A204.1 (cell line): ENCODE measurements around the gene NEU1.

ENCODE experiments used
- FAIRE-seq: peaks from 2 replicates; lab custom pipeline; 2012; peaks lifted over from hg19 to GRCh38; lab: Jason Lieb, UNC

The NEU1 gene

DNA sequence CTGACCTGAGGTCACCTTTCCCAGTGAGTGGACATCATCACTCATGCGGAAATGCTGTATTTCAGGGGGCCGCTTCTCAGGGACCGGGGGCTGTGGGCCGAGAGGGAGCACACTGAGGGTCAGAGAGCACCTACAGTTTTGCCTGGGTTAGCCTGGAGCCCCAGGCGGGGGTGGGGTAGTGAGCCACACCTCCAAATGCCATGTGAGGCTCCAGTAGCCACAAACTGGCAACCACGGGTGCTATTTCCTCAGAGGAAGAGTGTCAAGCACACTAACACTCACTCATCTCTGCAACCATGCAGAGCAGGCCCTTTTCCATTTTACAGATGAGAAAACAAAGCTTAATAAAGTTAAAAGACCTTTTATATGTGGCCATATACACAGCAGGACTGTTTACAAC, 30.2 kb upstream of the NEU1 start:
- no peak for FAIRE-seq

DNA sequence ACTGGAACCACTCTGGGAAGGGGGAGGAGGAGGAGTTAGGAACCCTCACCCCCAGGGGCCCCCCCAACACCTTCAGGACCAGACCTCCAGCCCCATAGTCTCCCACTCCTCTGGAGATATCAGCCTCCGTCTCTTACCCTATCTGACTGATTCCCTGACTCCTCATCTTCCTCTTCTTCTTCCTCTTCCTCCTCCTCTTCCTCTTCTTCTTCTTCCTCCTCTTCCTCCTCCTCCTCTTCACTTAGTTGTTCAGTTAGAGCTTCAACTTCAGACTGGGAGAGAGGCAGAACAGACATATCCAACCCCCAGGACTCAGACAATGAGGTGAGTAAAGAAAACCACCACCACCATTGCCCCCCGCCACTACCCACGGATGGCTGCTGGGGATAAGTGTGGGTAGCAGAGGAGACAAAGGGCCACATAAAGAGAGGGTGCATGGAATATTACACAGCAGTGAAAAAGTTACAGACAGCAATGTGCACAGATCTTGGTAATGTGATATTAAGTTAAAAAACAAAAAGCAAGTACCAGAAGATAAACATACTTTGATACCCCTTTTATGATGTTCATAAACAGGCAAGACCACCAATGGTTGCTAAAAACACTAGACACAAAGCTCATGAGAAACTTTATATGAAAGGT, 26.8 kb upstream of the NEU1 start:
- no peak for FAIRE-seq

DNA sequence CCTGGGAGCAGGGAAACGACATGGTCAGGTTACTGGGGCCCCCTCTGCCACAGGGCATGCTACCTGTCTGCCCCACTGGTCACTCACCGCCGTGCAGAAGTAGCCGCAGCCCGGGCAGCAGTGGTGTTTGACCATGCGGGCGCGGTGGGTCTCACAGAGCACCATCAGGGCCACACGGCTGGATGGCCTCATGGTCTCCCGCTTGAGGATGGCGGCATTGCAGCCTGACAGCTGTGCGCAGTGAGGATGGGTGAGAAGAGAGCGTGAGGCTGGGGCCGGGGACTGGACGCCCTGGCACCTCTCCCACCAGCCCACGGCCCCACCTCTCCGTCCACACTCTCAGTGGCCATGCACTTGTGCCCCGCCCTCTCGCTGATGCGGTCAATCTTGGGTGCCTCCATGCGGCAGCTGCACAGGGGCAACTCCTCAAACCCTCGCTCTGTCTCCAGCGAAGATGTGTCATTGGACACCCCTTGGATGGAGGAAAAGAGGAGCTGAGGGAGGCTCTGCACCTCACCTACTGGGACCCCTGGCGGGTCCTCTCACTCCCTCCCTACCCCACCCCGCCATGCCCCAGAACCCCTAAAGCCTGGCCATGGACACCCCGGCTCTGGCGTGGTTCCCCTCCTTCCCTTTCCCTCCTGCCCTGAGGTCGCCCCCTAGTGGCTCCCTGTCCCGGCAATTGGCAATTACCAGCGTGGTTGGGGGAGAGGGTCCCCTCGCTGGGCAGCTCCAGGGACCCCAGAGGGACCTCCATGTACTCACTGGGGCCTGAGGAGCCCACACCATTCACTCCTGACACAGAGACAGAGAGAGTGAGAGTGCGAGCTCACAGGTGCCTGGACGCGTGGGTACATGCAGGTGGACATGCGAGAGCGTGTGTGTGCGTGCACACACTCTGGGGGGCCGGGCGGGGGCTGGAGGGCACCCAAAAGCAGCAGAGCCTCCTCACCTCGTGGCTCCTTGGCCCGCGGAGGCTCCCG, 25.9 kb upstream of the NEU1 start:
- FAIRE-seq = no peak

DNA sequence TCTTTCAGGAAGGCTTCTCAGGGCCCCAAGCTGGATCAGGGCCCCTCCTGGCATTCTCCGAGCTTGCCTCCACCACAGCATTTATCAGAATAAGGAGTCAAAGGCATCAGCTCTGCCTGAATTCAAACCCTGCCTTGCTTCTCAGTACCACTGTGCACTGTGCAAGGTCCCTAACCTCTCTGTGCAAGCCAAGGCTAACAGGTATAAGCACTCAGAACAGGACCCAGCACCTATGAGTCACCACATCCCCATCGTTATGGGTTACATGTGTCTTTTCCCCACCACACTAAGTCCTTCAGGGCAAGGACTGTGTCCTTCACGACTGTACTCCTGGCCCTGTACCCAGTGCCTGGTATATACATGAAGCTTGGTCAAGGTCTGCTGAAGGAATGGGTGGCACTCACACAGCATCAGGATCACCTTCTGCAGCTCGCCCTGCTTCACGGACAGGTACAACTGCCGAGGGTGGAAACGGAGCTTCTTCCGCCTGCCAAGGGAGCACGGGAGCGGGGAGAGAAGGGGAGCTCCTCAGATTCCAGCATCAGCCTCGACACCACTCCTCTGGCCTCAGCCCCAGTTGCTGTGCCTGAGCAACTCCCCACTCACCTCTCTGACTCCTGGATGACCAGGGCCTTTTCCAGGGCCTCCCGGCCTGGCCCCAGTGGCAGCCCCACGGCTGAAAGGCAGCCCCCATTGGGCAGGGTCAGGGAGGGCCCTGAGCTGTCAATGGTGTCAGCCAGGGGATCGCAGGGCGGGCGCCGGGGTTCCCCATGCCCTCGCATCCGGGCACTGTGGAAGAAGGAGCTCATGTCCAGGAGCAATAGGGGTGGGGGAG, 24.8 kb upstream of the NEU1 start:
- no peak for FAIRE-seq

DNA sequence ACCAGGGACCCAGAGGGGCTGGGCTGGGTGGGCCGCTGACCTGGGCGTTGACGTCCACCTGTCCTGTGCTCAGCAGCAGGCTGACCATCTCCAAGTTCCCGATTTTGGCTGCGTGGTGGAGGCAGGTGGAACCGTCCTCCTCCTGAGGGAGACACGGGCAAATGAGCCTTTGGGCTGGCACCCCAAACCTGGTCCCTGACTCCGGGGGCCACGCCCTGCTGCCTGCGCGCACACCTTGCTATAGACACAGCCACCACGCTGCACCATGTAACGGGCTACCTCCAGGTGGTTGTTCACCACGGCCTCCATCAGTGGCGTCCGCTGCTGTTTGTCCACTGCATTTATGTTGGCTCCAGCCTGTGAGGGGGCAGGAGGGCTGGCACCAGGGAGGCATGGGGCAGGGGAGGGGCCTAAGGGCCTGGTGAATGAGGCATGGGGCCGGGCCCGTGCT, 23.9 kb upstream of the NEU1 start:
- FAIRE-seq = no peak

DNA sequence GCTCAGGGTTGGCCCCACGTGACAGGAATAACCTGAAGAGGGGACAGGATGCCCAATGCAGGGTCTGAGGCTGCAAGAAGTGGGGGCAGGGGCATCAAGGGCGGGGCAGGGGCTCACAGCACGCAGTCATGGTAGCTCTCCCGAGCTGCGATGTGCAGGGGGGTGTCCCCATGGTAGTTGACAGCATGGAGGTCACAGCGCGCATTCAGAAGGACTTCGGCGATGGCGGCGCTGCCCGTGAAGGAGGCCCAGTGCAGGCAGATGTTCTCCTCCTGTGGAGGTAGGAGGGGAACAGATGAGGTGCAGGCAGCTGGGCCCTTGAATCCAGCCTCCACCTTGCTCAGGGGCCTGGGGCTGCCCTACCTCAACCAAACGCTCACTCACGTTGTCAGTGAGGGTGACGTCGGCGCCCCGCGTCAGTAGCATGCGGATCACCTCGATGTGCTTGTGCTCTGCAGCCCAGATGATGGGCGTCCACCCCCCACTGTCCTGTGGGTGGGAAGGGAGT, 22.0 kb upstream of the NEU1 start:
- no peak for FAIRE-seq

DNA sequence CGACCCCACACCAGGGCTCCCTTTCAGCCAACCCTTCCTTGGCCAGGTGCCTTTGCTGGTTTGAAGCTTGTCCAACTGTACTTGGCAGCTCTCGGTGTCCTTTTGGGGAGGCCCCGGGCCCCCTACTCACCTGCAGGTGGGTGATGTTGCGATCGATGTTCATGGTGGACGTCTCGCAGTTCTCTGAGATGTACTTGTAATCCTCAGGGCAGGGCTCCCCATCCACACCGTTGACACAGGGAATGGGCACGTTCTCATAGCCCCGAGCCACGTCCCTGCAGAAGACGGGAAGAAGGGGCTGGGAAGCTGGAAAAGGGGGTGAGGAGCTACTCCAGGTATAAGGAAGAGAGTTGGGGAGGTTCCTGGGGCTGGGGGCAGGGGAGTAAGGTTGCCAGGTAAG, 21.1 kb upstream of the NEU1 start:
- no peak for FAIRE-seq

DNA sequence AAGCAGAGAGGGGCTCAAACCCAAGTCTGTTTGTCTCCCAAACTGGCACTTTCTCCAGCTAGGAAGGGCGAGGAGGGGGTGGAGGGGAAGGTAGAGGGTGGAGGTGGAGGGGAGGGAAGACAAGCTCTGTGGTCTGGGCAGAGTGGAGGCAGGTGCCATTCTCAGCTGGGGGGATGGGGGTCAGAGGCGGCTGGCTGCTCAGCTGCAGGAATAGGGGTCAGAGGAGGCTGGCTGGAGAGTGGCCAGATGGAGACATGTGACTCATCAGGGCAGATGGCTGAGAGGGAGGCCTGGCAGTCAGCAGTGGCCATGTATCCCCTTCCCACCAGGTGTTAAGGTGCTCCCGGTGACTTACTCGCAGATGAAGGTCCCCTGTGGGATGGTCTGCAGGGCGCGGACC, 19.7 kb upstream of the NEU1 start:
- FAIRE-seq = no peak

DNA sequence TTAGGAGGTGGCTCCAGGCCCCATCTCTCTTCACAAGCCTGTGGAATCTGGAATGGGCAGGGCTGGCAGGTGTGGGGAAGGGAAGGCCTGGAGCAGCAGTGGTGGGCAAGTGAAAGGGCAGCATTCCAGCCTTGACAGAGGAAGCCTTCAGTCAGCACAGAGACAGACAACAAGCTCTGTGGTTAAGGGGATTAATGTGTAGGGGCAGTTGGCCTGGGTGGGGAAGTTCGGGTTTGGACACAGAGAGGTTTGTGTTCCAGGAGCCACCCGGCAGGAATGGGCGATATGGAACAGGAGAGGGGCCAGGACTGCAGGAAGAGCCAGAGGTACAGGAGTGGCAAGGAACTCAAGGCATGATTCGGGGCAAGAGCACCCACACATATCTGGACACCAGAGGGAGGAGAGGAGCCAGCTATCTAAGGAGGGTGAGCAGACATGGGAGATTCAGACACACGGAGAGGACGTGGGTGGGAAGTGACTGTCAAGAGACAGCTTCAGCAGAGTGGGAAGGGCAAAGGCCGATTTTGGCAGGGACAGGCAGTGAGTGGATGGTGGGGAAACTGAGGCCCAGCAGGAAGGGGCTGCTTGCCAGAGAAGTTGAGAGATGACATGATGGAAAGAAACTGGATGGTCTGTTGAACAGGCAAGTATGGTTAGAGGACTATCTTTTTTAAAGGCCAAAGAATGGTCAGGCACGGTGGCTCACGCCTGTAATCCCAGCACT, 18.7 kb upstream of the NEU1 start:
- FAIRE-seq = no peak

DNA sequence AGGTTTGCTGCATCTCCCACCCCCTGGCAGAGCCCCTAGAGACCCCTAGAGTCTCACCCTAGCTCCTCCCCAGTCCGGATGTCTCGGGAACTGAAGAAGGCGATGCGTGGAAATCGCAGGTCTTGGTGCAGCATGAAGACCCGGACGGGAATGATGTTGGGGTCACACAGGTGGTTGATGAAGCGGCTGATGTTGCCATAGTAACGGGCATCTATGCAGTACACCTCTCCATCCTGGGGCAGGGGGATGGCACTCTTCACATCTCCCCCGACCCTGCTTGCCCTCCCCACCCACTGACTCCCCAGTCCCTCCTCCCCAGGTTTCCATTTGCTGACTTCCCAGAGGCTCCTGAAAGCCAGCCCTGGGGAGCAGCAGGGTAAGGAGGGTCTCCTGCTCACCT, 18.0 kb upstream of the NEU1 start:
- no peak for FAIRE-seq

DNA sequence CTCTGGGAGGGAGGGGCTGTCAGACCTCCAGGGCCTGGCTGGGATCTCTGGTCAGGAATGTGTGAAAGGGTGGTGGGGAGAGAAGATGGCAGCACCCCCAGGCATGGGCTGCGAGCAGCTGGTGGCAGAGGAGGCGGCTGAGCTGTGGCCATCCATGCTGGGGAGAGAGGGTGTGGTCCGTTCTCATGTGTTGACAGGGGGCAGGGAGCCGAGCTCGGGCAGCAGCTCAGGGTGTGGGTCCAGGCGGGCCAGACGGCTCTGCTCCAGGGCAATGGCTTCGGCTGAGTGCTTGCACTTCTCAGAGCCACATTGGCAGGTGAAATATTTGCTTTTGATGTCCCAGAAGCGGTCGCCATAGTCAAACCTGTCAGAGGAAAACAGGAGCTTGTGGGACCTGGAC, 17.3 kb upstream of the NEU1 start:
- FAIRE-seq = no peak

DNA sequence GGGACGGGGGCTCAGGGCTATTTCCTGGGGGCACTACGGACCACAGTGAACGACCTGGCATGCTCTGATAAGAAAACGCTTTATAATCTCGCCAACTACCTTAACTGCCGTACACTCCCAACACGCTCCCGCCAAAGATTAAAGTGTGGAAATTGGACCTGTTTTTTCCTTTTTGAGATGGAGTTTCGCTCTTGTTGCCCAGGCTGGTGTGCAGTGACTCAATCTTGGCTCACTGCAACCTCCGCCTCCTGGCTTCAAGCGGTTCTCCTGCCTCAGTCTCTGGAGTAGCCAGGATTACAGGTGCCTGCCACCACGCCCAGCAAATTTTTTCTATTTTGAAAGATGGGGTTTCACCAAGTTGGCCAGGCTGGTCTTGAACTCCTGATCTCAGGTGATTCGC, 16.5 kb upstream of the NEU1 start:
- no peak for FAIRE-seq

DNA sequence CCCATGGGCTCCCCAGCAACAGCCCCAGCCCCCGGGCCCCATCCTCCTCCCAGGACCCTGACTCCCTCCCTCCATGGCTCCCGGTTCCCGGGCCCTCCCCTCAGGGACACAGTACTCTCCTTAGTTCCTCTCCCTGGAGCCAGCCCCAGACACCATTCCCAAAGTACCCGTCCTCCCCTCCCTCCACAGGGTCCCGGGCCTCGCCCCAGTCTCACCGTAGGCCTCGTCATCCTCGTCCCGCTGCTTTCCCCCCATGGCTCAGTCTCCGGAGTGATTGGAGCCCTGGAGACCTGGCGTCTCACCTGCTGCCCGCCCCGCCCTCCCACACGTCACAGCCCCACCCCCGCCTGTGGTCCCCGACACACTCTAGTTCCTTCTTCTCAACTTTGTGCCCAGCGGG, 16.1 kb upstream of the NEU1 start, which contains the start of gene SLC44A4:
Gene SLC44A4, minus strand, starts transcription at position 272 of the 400 bp plus-strand sequence. Its CDS starts 17 bp downstream, at position 255.
- no peak for FAIRE-seq

DNA sequence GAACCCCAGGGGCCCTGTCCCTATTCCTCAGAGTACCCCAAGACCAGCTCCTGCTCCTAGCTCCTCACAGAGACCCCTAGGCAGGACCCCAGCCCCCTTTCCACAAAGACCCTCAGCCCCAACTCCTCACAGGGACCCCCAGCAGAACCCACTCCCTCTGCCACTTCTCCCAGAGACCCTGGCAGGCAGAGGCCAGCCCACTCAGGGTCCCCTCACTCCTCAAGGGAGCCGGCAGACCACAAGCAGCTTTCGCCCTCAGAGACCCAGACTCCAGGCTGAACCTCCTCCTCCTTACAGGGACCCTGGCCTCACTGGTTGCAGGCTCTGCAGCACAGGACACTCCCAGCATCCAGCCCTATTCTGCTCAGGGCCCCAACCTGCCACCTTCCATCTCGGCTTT, 15.6 kb upstream of the NEU1 start:
- no peak for FAIRE-seq

DNA sequence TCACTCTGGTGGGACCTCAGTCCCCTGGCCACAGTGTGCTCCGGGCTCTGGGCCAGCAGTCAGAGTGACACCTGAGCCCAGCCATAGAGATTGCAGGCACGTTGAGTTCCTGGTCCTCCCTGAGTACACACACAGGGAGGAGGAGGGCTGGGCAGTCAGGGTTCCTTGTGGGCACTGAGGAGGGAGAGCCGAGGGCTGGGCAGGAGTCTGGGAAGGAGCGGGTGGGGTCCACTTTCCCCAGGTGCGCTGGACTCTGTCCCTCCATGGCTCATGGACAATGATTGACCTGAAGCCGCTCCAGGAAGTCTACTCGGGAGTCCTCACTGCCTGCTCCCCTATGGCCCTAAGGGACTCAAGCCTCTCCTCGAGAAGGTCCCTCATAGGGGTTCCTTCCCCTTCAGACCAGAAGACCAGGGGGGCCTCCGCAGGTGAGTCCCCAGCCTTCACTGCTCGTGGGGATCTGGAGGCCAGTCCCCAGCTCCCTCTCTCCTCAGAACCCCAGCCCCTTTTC, 15.1 kb upstream of the NEU1 start:
- no peak for FAIRE-seq

DNA sequence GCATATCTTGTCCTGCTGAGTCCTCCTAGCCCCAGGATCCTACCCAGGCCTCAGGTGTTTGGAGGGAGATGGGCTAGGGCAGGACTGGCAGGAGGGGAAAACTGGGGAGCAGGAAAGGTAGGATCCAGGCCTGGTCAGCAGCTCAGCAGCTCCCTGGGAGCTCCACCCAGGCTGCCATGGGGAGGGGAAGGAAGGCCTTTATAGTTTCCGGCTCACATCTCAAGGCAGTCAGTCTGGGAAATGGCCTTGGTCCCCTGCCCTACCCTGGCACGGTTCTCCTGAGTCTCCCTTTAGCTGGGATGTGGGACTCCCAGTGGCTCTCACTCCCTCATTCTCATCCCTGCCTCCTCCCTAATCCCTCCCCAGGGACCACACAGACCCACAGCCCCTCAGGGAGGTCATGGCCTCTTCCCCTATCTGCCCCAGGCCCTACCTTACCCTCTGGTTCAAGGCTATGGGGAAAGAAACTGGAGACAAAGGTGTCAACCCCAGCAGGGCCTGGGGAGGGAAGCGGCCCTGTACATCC, 14.6 kb upstream of the NEU1 start:
- FAIRE-seq = no peak

DNA sequence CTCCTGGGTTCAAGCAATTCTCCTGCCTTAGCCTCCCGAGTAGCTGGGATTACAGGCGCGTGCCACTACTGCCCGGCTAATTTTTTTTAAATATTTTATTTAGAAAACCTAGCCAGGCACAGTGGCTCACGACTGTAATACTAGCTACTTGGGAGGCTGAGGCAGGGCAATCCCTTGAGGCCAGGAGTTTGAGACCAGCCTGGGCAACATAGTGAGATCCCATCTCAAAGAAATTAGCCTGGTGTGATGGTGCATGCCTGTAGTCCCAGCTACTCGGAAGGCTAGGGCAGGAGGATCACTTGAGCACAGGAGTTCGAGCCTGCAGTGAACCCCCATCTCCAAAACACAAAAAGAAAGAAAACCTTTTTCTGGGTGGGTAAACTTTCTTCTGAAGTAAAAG, 13.7 kb upstream of the NEU1 start:
- FAIRE-seq = no peak

DNA sequence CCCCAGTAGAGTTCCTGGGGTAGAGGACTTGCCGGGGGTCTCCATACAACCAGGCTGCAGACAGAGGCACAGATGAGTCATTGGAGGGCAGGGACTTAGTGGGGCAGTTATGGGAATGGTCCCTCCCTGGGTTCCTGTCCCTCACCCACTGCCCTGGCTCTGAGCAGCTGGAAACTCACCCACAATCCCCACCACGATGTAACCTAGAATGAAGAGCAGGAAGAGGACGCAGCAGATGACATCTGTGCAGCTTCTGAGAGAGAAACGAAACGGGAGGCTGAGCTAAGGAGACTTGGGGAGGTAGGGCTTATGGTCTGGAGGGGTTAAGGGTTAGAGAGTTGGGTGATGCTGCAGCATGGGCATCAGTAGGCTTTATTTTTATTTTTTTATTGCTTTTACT, 13.3 kb upstream of the NEU1 start:
- no peak for FAIRE-seq

DNA sequence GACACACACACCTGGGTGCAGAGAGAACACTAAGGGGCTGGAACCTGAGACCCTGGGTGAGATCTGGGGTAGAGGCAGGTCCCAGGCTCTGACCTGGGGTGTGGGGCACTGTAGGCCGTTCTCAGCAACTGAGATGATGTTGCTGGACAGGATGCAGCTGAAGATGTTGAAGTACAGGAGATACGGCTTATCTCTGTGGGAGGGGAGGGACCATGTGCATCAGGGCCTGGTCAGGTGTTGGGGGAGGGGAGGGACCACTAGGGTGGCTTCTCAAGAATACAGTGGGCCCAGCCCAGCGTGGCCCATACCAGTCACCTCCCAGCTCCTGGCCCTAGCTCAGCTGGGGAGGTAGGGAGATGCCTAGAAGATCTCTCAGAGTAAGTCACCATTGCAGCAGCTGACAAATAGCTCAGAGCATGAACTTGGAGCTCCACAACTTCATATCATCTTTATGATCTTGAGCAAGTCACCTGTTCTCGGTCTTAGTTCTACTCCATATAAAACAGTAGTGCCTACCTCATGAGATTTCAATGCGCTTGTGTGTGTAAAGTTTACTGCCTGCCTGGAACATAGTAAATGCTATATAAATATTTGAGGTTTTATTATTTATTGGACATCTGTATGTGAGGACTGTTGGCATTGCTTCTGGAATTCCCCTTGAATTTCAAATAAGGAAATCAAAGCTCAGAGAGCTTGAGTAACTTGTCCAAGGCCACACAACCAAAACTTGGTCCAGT, 12.4 kb upstream of the NEU1 start:
- FAIRE-seq = no peak

DNA sequence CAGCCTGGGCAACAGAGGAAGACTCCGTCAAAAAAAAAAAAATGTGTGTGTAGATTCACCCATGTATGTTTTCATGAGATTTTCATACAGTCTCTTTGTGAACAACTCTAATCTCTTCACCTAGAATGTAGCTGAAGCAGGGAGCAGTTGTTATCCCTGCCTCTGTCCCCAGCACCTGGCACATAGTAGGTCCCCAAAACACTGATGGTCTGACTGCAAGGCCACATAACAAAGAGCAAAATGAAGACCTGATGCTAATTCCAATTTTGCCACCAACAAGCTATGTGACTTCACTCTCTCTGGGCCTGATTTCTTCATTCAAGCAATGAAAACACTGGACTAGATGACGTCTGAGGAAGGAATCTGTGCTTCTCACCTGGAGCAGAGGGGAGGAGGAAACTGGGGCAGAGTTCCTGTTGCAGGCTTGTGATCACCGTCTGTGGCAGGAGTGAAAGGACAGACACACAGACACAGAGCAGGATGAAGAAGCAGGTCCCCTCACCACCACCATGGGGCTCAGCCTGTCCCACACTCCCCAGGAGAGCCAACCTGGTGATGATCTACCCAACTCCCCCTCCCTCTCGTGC, 11.6 kb upstream of the NEU1 start:
- FAIRE-seq = no peak
